KMS-11 (cell line): ENCODE results near the gene SLC5A4.

Experiments
- H2AFZ ChIP-seq: fragments of 200-600 bp; sonication (generic); 2 replicates; pipeline ENCODE4 v1.6.1; 2016; ENCODE audit warnings: antibody characterized with exemption, mixed run types, low read depth
- H3K27ac ChIP-seq: fragments of 200-600 bp; sonication (generic); 2 replicates; pipeline ENCODE4 v1.6.1; 2016; ENCODE audit warnings: mild to moderate bottlenecking, mixed run types
- H3K27me3 ChIP-seq: fragments of 200-600 bp; sonication (generic); 2 replicates; pipeline ENCODE4 v1.6.1; 2017; ENCODE audit warnings: mild to moderate bottlenecking, low read depth, mixed run types, moderate library complexity; ENCODE audit not compliant: insufficient read depth
- H3K36me3 ChIP-seq: fragments of 200-600 bp; sonication (generic); 2 replicates; pipeline ENCODE4 v1.6.1; 2017; ENCODE audit warnings: mild to moderate bottlenecking, mixed run types; ENCODE audit not compliant: insufficient read depth
- H3K4me1 ChIP-seq: fragments of 200-600 bp; sonication (generic); 2 replicates; pipeline ENCODE4 v1.6.1; 2016; ENCODE audit warnings: mild to moderate bottlenecking, low read depth, mixed run types; ENCODE audit not compliant: poor library complexity, severe bottlenecking
- H3K4me2 ChIP-seq: fragments of 200-600 bp; sonication (generic); 2 replicates; pipeline ENCODE4 v1.7.0; 2016; ENCODE audit warnings: mild to moderate bottlenecking, mixed run types
- H3K4me3 ChIP-seq: fragments of 200-600 bp; sonication (generic); IDR thresholded peaks from 2 replicates; pipeline ENCODE4 v1.6.1; 2017; ENCODE audit warnings: low read depth, low read length, mixed read lengths; ENCODE audit not compliant: insufficient read depth
- H3K79me2 ChIP-seq: fragments of 200-600 bp; sonication (generic); 2 replicates; pipeline ENCODE4 v1.6.1; 2016; ENCODE audit warnings: low read depth, mixed run types; ENCODE audit not compliant: insufficient read depth
- H3K9ac ChIP-seq: fragments of 200-600 bp; sonication (generic); 2 replicates; pipeline ENCODE4 v1.6.1; 2016; ENCODE audit warnings: mild to moderate bottlenecking, mixed run types
- H4K20me1 ChIP-seq: fragments of 200-600 bp; sonication (generic); 2 replicates; pipeline ENCODE4 v1.6.1; 2016; ENCODE audit warnings: mild to moderate bottlenecking, mixed run types; ENCODE audit not compliant: insufficient read depth
- CTCF ChIP-seq: fragments of 200-600 bp; sonication (generic); conservative IDR thresholded peaks from 2 replicates; pipeline ENCODE4 v1.6.1; 2017; ENCODE audit warnings: low read depth, mild to moderate bottlenecking, antibody characterized with exemption, low read length, moderate library complexity, mixed read lengths

Gene SLC5A4

GRCh38 chr22:32218470-32218869 is 36.7 kb downstream of the SLC5A4 start:
- H3K27me3 ChIP-seq = no peaks in the 10 kb centered on the region
- H3K9ac ChIP-seq = no peak overlapping the region
- H3K4me2 ChIP-seq = no peak overlapping the region
- H3K4me1 ChIP-seq = no peaks in the 10 kb centered on the region
- no peaks in the 10 kb centered on the region for H3K79me2 ChIP-seq
- no peak for TF ChIP-seq CTCF
- H3K4me3 ChIP-seq = no peak overlapping the region
- H2AFZ ChIP-seq = no peak overlapping the region
- no peak overlapping the region for H3K27ac ChIP-seq
- H3K36me3 ChIP-seq = no peaks in the 10 kb centered on the region
- H4K20me1 ChIP-seq = no peaks in the 10 kb centered on the region

- H4K20me1 ChIP-seq = no peaks in the 10 kb centered on the region
- no peak overlapping the region for H3K4me2 ChIP-seq
- H2AFZ ChIP-seq = no peak overlapping the region
- H3K27ac ChIP-seq = no peak overlapping the region
- H3K27me3 ChIP-seq = no peaks in the 10 kb centered on the region
- TF ChIP-seq CTCF = no peak
- no peaks in the 10 kb centered on the region for H3K4me1 ChIP-seq
- H3K36me3 ChIP-seq = no peaks in the 10 kb centered on the region
- H3K4me3 ChIP-seq = no peak overlapping the region
- H3K79me2 ChIP-seq = no peaks in the 10 kb centered on the region
- no peak overlapping the region for H3K9ac ChIP-seq
These were observed 37.7 kb downstream of the SLC5A4 start for GRCh38 chr22:32217465-32217864.

- Histone ChIP-seq H3K4me3 (no peak overlapping the region), H3K4me1 (no peaks in the 10 kb centered on the region), H2AFZ (no peak overlapping the region), H3K27me3 (no peaks in the 10 kb centered on the region), H3K27ac (no peak overlapping the region), H3K9ac (no peak overlapping the region), H3K79me2 (no peaks in the 10 kb centered on the region), H4K20me1 (no peaks in the 10 kb centered on the region), H3K4me2 (no peak overlapping the region), H3K36me3 (no peaks in the 10 kb centered on the region)
- TF ChIP-seq CTCF = no peak
These were observed 38.2 kb downstream of the SLC5A4 start for GRCh38 chr22:32216911-32217310.

GRCh38 chr22:32211011-32211410 is 44.1 kb downstream of the SLC5A4 start:
- no peak for TF ChIP-seq CTCF
- Histone ChIP-seq H3K79me2 (no peaks in the 10 kb centered on the region), H3K27me3 (no peaks in the 10 kb centered on the region)

GRCh38 chr22:32208681-32209080 is 46.5 kb downstream of the SLC5A4 start:
- no peak overlapping the region for H3K9ac ChIP-seq
- no peak for TF ChIP-seq CTCF
- H3K79me2 ChIP-seq = no peaks in the 10 kb centered on the region
- no peak overlapping the region for H3K27ac ChIP-seq
- no peaks in the 10 kb centered on the region for H3K27me3 ChIP-seq
- H2AFZ ChIP-seq = no peak overlapping the region
- no peaks in the 10 kb centered on the region for H4K20me1 ChIP-seq
- no peaks in the 10 kb centered on the region for H3K36me3 ChIP-seq
- H3K4me1 ChIP-seq = no peaks in the 10 kb centered on the region
- H3K4me2 ChIP-seq = no peak overlapping the region
- no peak overlapping the region for H3K4me3 ChIP-seq

More at GRCh38 chr22:32211011-32211410, 44.1 kb downstream of the SLC5A4 start:
- H2AFZ ChIP-seq = no peak overlapping the region
- no peak overlapping the region for H3K9ac ChIP-seq
- no peak overlapping the region for H3K4me3 ChIP-seq
- H3K4me1 ChIP-seq = no peaks in the 10 kb centered on the region
- no peaks in the 10 kb centered on the region for H3K36me3 ChIP-seq
- H3K4me2 ChIP-seq = no peak overlapping the region
- H3K27ac ChIP-seq = no peak overlapping the region
- H4K20me1 ChIP-seq = no peaks in the 10 kb centered on the region
